ENCODE measurements around the gene CREM. TPM values are rescaled to one million over a fixed set of nuclear protein-coding genes. Genes with fewer than 3 reads are reported as not detected.

Gene CREM
- total RNA-seq, 1 donor from 2014 or later: 42.8 TPM

GRCh38 chr10:35089611-35090161, 37.0 kb upstream of the CREM start:
- H3K4me1 Mint-ChIP-seq (ENCODE audit: unreplicated experiment): peaks cover 10% of the 10 kb centered on the region
- no peak for DNase-seq (ENCODE audit: low spot score)
- H3K27ac Mint-ChIP-seq (ENCODE audit: unreplicated experiment): peak overlapping the region; percentile 89
- H3K4me3 Mint-ChIP-seq (ENCODE audit: unreplicated experiment): peak overlapping the region; percentile 98
- no peaks in the 10 kb centered on the region for H3K9me3 Mint-ChIP-seq (ENCODE audit: unreplicated experiment)
- H3K36me3 Mint-ChIP-seq (ENCODE audit: low read depth, unreplicated experiment): peaks cover 11% of the 10 kb centered on the region
- TF ChIP-seq CTCF (IDR thresholded peaks at IDR 0.05; ENCODE audit: unreplicated experiment): no peak
- H3K27me3 Mint-ChIP-seq (ENCODE audit: unreplicated experiment): peaks cover 6% of the 10 kb centered on the region

GRCh38 chr10:35090162-35090954, 36.3 kb upstream of the CREM start, which contains the start of gene CUL2:
Gene CUL2, minus strand, starts transcription at chr10:35090341. Its CDS starts 19,024 bp downstream, at chr10:35071317.
- Mint-ChIP-seq H3K4me1 (ENCODE audit: unreplicated experiment) (peaks cover 10% of the 10 kb centered on the region), H3K27me3 (ENCODE audit: unreplicated experiment) (peaks cover 6% of the 10 kb centered on the region), H3K36me3 (ENCODE audit: low read depth, unreplicated experiment) (peaks cover 11% of the 10 kb centered on the region), H3K27ac (ENCODE audit: unreplicated experiment) (peak within 1 kb of the TSS; percentile 97), H3K9me3 (ENCODE audit: unreplicated experiment) (no peaks in the 10 kb centered on the region), H3K4me3 (ENCODE audit: unreplicated experiment) (peak within 1 kb of the TSS; percentile 98)
- TF ChIP-seq CTCF (IDR thresholded peaks at IDR 0.05; ENCODE audit: unreplicated experiment): no peak
- peak; percentile 89 for DNase-seq (ENCODE audit: low spot score)

- no peak for DNase-seq (ENCODE audit: low spot score)
- H3K4me3 Mint-ChIP-seq (ENCODE audit: unreplicated experiment): no peak overlapping the region
- H3K9me3 Mint-ChIP-seq (ENCODE audit: unreplicated experiment): no peaks in the 10 kb centered on the region
- H3K4me1 Mint-ChIP-seq (ENCODE audit: unreplicated experiment): peaks cover 10% of the 10 kb centered on the region
- H3K36me3 Mint-ChIP-seq (ENCODE audit: low read depth, unreplicated experiment): peaks cover 11% of the 10 kb centered on the region
- TF ChIP-seq CTCF (IDR thresholded peaks at IDR 0.05; ENCODE audit: unreplicated experiment): no peak
- peaks cover 6% of the 10 kb centered on the region for H3K27me3 Mint-ChIP-seq (ENCODE audit: unreplicated experiment)
- H3K27ac Mint-ChIP-seq (ENCODE audit: unreplicated experiment): no peak overlapping the region
Observed at GRCh38 chr10:35091994-35092790, 34.5 kb upstream of the CREM start.

- DNase-seq (ENCODE audit: low spot score): no peak
- Mint-ChIP-seq H3K27me3 (ENCODE audit: unreplicated experiment) (peaks cover 3% of the 10 kb centered on the region), H3K27ac (ENCODE audit: unreplicated experiment) (no peak overlapping the region), H3K4me1 (ENCODE audit: unreplicated experiment) (peaks cover 10% of the 10 kb centered on the region), H3K36me3 (ENCODE audit: low read depth, unreplicated experiment) (peaks cover 11% of the 10 kb centered on the region), H3K9me3 (ENCODE audit: unreplicated experiment) (no peaks in the 10 kb centered on the region), H3K4me3 (ENCODE audit: unreplicated experiment) (no peak overlapping the region)
- no peak for TF ChIP-seq CTCF (IDR thresholded peaks at IDR 0.05; ENCODE audit: unreplicated experiment)
Observed at GRCh38 chr10:35092851-35093250, 33.8 kb upstream of the CREM start.

Measured in endothelial cell (in vitro differentiated cells).